GM12873 (cell line): Measurements from ENCODE around the gene NTHL1.

Source experiments
- CTCF ChIP-seq: IDR thresholded peaks from 2 replicates; pipeline ENCODE4 v1.5.1; 2012; ENCODE audit warnings: low read depth, mild to moderate bottlenecking, moderate library complexity, low read length, control low read depth; ENCODE audit not compliant: insufficient read depth; ENCODE audit errors: missing control alignments

The NTHL1 gene

DNA sequence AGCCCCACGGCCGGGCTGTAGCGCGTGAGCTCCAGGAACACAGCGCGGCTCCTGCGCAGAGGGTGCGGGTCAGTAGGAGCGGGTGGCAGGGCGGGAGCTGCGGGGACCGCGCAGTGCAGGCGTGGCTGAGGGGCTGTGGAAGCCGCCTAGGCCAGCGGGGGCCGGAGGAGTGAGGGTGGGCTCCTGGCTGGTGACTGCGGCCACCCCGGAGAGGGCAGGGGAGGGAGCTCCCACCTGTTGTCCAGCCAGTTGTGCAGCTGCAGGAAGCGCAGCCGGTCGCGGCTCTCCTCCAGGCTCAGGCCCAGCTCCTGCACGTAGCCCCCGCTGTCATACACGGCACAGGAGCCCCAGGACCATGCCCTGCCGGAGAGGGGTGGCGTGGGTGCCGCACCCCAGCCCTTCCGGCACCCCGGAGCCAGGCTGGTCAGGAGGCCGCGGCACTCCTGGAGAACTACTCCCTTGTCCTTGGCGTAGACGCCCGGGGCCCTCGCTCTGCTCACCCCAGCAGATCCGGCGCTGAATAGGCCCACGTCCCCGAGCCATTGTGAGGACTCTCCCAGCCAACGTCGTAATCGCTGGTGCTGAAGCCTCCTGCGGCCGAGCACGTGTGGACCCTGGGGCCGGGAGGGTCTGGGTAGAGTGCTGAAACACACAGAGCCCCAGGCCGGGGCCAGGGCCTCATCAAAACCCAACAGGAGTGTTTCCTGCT is 44.1 kb upstream of the NTHL1 start:
- no peak for TF ChIP-seq CTCF

- TF ChIP-seq CTCF = no peak
Measured at GRCh38 chr16:2090777-2091546, 43.3 kb upstream of the NTHL1 start.

GRCh38 chr16:2090481-2090776 is 42.8 kb upstream of the NTHL1 start:
- TF ChIP-seq CTCF = no peak

- TF ChIP-seq CTCF = no peak
Measured at GRCh38 chr16:2089706-2090480, 42.3 kb upstream of the NTHL1 start.

DNA sequence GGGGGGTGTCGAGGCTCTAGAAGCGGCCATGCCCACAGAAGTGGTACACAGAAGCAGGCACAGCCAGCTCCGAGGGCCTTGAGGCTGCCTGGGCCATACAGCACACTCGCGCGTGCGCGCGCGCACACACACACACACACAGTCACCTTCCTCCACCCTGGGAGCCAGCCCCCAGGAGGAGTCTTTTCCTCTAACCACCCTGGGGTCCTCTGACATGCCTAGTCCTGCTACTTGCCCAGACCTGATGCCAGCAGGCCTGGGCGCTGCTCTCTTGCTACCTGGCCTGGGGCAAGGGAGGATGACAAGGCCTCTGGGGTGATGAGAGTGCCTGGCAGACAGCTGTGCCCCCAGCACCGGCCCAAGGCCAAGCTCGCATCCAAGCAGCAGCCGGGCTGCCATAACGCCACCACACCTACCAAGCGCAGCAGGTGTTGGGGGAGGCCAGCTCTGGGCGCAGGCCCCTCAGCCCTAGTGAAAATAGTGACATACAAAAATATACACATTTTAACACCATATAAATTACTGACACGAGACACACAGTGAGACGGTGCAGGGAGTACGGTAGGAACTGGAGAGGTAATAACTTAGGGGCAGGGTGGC is 41.2 kb upstream of the NTHL1 start:
- TF ChIP-seq CTCF = no peak

DNA sequence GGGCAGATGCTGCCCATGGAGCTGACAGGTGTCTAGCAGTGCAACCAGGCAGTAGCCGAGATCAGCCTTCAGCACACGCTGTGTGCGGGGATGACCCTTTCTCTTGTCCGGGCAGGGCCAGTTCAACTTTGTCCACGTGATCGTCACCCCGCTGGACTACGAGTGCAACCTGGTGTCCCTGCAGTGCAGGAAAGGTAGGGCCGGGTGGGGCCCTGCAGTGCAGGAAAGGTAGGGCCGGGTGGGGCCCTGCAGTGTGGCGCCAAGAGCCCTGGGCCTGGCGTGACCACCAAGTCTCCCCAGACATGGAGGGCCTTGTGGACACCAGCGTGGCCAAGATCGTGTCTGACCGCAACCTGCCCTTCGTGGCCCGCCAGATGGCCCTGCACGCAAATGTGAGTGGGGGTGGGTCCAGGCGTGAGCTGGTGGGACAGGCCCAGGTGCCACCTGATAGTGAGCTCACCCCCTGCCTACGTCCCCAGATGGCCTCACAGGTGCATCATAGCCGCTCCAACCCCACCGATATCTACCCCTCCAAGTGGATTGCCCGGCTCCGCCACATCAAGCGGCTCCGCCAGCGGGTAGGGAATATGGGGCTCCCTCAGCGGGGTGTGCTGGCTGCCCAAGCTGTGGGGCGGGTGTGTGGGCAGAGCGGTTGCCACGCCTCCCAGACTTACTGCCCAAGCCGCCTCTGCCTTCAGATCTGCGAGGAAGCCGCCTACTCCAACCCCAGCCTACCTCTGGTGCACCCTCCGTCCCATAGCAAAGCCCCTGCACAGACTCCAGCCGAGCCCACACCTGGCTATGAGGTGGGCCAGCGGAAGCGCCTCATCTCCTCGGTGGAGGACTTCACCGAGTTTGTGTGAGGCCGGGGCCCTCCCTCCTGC is 40.4 kb upstream of the NTHL1 start:
- no peak for TF ChIP-seq CTCF
